KMS-11 (cell line): ENCODE data around the gene ATP10D.

Experiments used
- H2AFZ ChIP-seq: fragments of 200-600 bp; sonication (generic); 2 replicates; pipeline ENCODE4 v1.6.1; 2016; ENCODE audit warnings: antibody characterized with exemption, mixed run types, low read depth
- H3K27ac ChIP-seq: fragments of 200-600 bp; sonication (generic); 2 replicates; pipeline ENCODE4 v1.6.1; 2016; ENCODE audit warnings: mild to moderate bottlenecking, mixed run types
- H3K27me3 ChIP-seq: fragments of 200-600 bp; sonication (generic); 2 replicates; pipeline ENCODE4 v1.6.1; 2017; ENCODE audit warnings: mild to moderate bottlenecking, low read depth, mixed run types, moderate library complexity; ENCODE audit not compliant: insufficient read depth
- H3K36me3 ChIP-seq: fragments of 200-600 bp; sonication (generic); 2 replicates; pipeline ENCODE4 v1.6.1; 2017; ENCODE audit warnings: mild to moderate bottlenecking, mixed run types; ENCODE audit not compliant: insufficient read depth
- H3K4me1 ChIP-seq: fragments of 200-600 bp; sonication (generic); 2 replicates; pipeline ENCODE4 v1.6.1; 2016; ENCODE audit warnings: mild to moderate bottlenecking, low read depth, mixed run types; ENCODE audit not compliant: poor library complexity, severe bottlenecking
- H3K4me2 ChIP-seq: fragments of 200-600 bp; sonication (generic); 2 replicates; pipeline ENCODE4 v1.7.0; 2016; ENCODE audit warnings: mild to moderate bottlenecking, mixed run types
- H3K4me3 ChIP-seq: fragments of 200-600 bp; sonication (generic); IDR thresholded peaks from 2 replicates; pipeline ENCODE4 v1.6.1; 2017; ENCODE audit warnings: low read depth, low read length, mixed read lengths; ENCODE audit not compliant: insufficient read depth
- H3K79me2 ChIP-seq: fragments of 200-600 bp; sonication (generic); 2 replicates; pipeline ENCODE4 v1.6.1; 2016; ENCODE audit warnings: low read depth, mixed run types; ENCODE audit not compliant: insufficient read depth
- H3K9ac ChIP-seq: fragments of 200-600 bp; sonication (generic); 2 replicates; pipeline ENCODE4 v1.6.1; 2016; ENCODE audit warnings: mild to moderate bottlenecking, mixed run types
- H4K20me1 ChIP-seq: fragments of 200-600 bp; sonication (generic); 2 replicates; pipeline ENCODE4 v1.6.1; 2016; ENCODE audit warnings: mild to moderate bottlenecking, mixed run types; ENCODE audit not compliant: insufficient read depth
- CTCF ChIP-seq: fragments of 200-600 bp; sonication (generic); conservative IDR thresholded peaks from 2 replicates; pipeline ENCODE4 v1.6.1; 2017; ENCODE audit warnings: low read depth, mild to moderate bottlenecking, antibody characterized with exemption, low read length, moderate library complexity, mixed read lengths

Gene ATP10D

GRCh38 chr4:47566969-47567368 is 81.9 kb downstream of the ATP10D start:
- H3K9ac ChIP-seq = no peak overlapping the region
- no peaks in the 10 kb centered on the region for H3K4me1 ChIP-seq
- TF ChIP-seq CTCF = no peak
- no peaks in the 10 kb centered on the region for H3K27me3 ChIP-seq
- no peak overlapping the region for H3K4me2 ChIP-seq
- H3K36me3 ChIP-seq = no peaks in the 10 kb centered on the region
- H3K27ac ChIP-seq = no peak overlapping the region
- no peaks in the 10 kb centered on the region for H4K20me1 ChIP-seq
- H3K4me3 ChIP-seq = no peak overlapping the region
- no peaks in the 10 kb centered on the region for H3K79me2 ChIP-seq
- no peak overlapping the region for H2AFZ ChIP-seq

- Histone ChIP-seq H3K4me3 (no peak overlapping the region), H3K27me3 (no peaks in the 10 kb centered on the region), H3K36me3 (no peaks in the 10 kb centered on the region), H3K27ac (no peak overlapping the region), H3K4me1 (no peaks in the 10 kb centered on the region), H4K20me1 (no peaks in the 10 kb centered on the region), H3K4me2 (no peak overlapping the region), H2AFZ (no peak overlapping the region), H3K79me2 (no peaks in the 10 kb centered on the region), H3K9ac (no peak overlapping the region)
- no peak for TF ChIP-seq CTCF
Measured at GRCh38 chr4:47567511-47567910, 82.4 kb downstream of the ATP10D start.

- Histone ChIP-seq H3K27me3 (no peaks in the 10 kb centered on the region), H4K20me1 (no peaks in the 10 kb centered on the region), H2AFZ (no peak overlapping the region), H3K4me1 (no peaks in the 10 kb centered on the region), H3K4me2 (no peak overlapping the region), H3K9ac (no peak overlapping the region), H3K36me3 (no peaks in the 10 kb centered on the region), H3K79me2 (no peaks in the 10 kb centered on the region), H3K27ac (no peak overlapping the region), H3K4me3 (no peak overlapping the region)
- no peak for TF ChIP-seq CTCF
Measured at GRCh38 chr4:47570816-47571215, 85.7 kb downstream of the ATP10D start.

GRCh38 chr4:47572981-47573380 is 87.9 kb downstream of the ATP10D start:
- no peaks in the 10 kb centered on the region for H3K36me3 ChIP-seq
- H3K4me3 ChIP-seq = no peak overlapping the region
- H3K79me2 ChIP-seq = no peaks in the 10 kb centered on the region
- no peaks in the 10 kb centered on the region for H3K4me1 ChIP-seq
- H3K27ac ChIP-seq = no peak overlapping the region
- TF ChIP-seq CTCF = no peak
- no peak overlapping the region for H3K4me2 ChIP-seq
- no peaks in the 10 kb centered on the region for H4K20me1 ChIP-seq
- no peaks in the 10 kb centered on the region for H3K27me3 ChIP-seq
- no peak overlapping the region for H3K9ac ChIP-seq
- no peak overlapping the region for H2AFZ ChIP-seq
